HEK293 (cell line): ENCODE data around the gene SCYL1.

Experiments used
- HOXC10 ChIP-seq: sonication (generic); formaldehyde crosslinking; IDR thresholded peaks from 2 replicates; pipeline ENCODE4 v1.8.1; 2023; ENCODE audit warnings: mild to moderate bottlenecking, missing genetic modification reagents
- KLF1 ChIP-seq: fragments of 450-650 bp; formaldehyde crosslinking; IDR thresholded peaks from 2 replicates; pipeline ENCODE4 v1.5.1; 2016; ENCODE audit warnings: missing biosample characterization, missing genetic modification characterization
- KLF8 ChIP-seq: fragments of 450-650 bp; formaldehyde crosslinking; IDR thresholded peaks from 2 replicates; pipeline ENCODE4 v1.5.1; 2016; ENCODE audit warnings: missing biosample characterization, missing genetic modification characterization
- MZF1 ChIP-seq: fragments of 450-650 bp; formaldehyde crosslinking; IDR thresholded peaks from 2 replicates; pipeline ENCODE4 v1.5.1; 2017; ENCODE audit warnings: missing biosample characterization, missing genetic modification characterization, borderline replicate concordance
- PRDM1 ChIP-seq: fragments of 450-650 bp; formaldehyde crosslinking; IDR thresholded peaks from 2 replicates; pipeline ENCODE4; 2016; ENCODE audit warnings: missing biosample characterization, missing genetic modification characterization
- REPIN1 ChIP-seq: fragments of 450-650 bp; formaldehyde crosslinking; IDR thresholded peaks from 2 replicates; pipeline ENCODE4 v1.5.1; 2017; ENCODE audit warnings: missing biosample characterization, missing genetic modification characterization, low read depth
- SALL2 ChIP-seq: fragments of 450-650 bp; formaldehyde crosslinking; IDR thresholded peaks from 2 replicates; pipeline ENCODE4 v1.5.0; 2017; ENCODE audit warnings: missing biosample characterization, mild to moderate bottlenecking, missing genetic modification characterization, borderline replicate concordance
- SETDB1 ChIP-seq: IDR thresholded peaks from one replicate; pipeline ENCODE4 v1.6.1; 2017; ENCODE audit warnings: mild to moderate bottlenecking, low read length, moderate library complexity, mixed read lengths; ENCODE audit not compliant: insufficient read length
- SP3 ChIP-seq: fragments of 450-650 bp; formaldehyde crosslinking; IDR thresholded peaks from 2 replicates; pipeline ENCODE4 v1.5.1; 2016; ENCODE audit warnings: missing biosample characterization, missing genetic modification characterization
- SP7 ChIP-seq: fragments of 450-650 bp; formaldehyde crosslinking; IDR thresholded peaks from 2 replicates; pipeline ENCODE4 v1.5.1; 2016; ENCODE audit warnings: missing biosample characterization, missing genetic modification characterization
- ZBTB48 ChIP-seq: fragments of 450-650 bp; formaldehyde crosslinking; IDR thresholded peaks from 2 replicates; pipeline ENCODE4 v1.5.1; 2016; ENCODE audit warnings: missing biosample characterization, missing genetic modification characterization
- ZNF121 ChIP-seq: fragments of 450-650 bp; formaldehyde crosslinking; IDR thresholded peaks from 2 replicates; pipeline ENCODE4 v1.5.1; 2016; ENCODE audit warnings: missing biosample characterization, missing genetic modification characterization
- ZNF133 ChIP-seq: fragments of 450-650 bp; formaldehyde crosslinking; IDR thresholded peaks from 2 replicates; pipeline ENCODE4 v1.5.1; 2016; ENCODE audit warnings: missing biosample characterization, missing genetic modification characterization
- ZNF24 ChIP-seq: fragments of 450-650 bp; formaldehyde crosslinking; IDR thresholded peaks from 2 replicates; pipeline ENCODE4 v1.5.1; 2016; ENCODE audit warnings: missing biosample characterization, missing genetic modification characterization
- ZNF335 ChIP-seq: fragments of 450-650 bp; formaldehyde crosslinking; conservative IDR thresholded peaks from 2 replicates; pipeline ENCODE4 v1.5.1; 2016; ENCODE audit warnings: missing biosample characterization, missing genetic modification characterization
- ZNF366 ChIP-seq: fragments of 450-650 bp; formaldehyde crosslinking; conservative IDR thresholded peaks from 2 replicates; pipeline ENCODE4 v1.5.1; 2016; ENCODE audit warnings: missing biosample characterization, missing genetic modification characterization
- ZNF423 ChIP-seq: fragments of 450-650 bp; formaldehyde crosslinking; IDR thresholded peaks from 2 replicates; pipeline ENCODE4 v1.5.1; 2016; ENCODE audit warnings: missing biosample characterization, missing genetic modification characterization
- ZNF433 ChIP-seq: fragments of 450-650 bp; formaldehyde crosslinking; IDR thresholded peaks from 2 replicates; pipeline ENCODE4 v1.5.1; 2016; ENCODE audit warnings: missing biosample characterization, missing genetic modification characterization, low read depth
- ZNF555 ChIP-seq: fragments of 450-650 bp; formaldehyde crosslinking; conservative IDR thresholded peaks from 2 replicates; pipeline ENCODE4 v1.5.1; 2017; ENCODE audit warnings: missing biosample characterization, mild to moderate bottlenecking, missing genetic modification characterization, inconsistent platforms
- ZNF626 ChIP-seq: fragments of 450-650 bp; sonication (Bioruptor Pico); formaldehyde crosslinking; IDR thresholded peaks from 2 replicates; pipeline ENCODE4 v1.5.1; 2018; ENCODE audit warnings: missing biosample characterization, missing genetic modification characterization, inconsistent platforms
- ZNF654 ChIP-seq: fragments of 450-650 bp; formaldehyde crosslinking; IDR thresholded peaks from 2 replicates; pipeline ENCODE4 v1.5.1; 2016; ENCODE audit warnings: low read depth, missing biosample characterization, missing genetic modification characterization
- ZNF677 ChIP-seq: fragments of 450-650 bp; IDR thresholded peaks from 2 replicates; pipeline ENCODE4 v1.5.0; 2018; ENCODE audit warnings: missing biosample characterization, mild to moderate bottlenecking, missing genetic modification characterization, moderate library complexity
- ZNF777 ChIP-seq: fragments of 450-650 bp; formaldehyde crosslinking; IDR thresholded peaks from 2 replicates; pipeline ENCODE4 v1.5.1; 2017; ENCODE audit warnings: missing biosample characterization, missing genetic modification characterization, borderline replicate concordance
- ZSCAN30 ChIP-seq: fragments of 450-650 bp; IDR thresholded peaks from 2 replicates; pipeline ENCODE4 v1.5.1; 2018; ENCODE audit warnings: missing biosample characterization, mild to moderate bottlenecking, missing genetic modification characterization, moderate library complexity
- TF ChIP-seq, protein P1 (sequence below): fragments of 450-650 bp; formaldehyde crosslinking; IDR thresholded peaks from 2 replicates; pipeline ENCODE4 v1.5.0; 2017; ENCODE audit warnings: missing biosample characterization, missing genetic modification characterization, borderline replicate concordance
- TF ChIP-seq, protein P2 (sequence below): fragments of 450-650 bp; formaldehyde crosslinking; IDR thresholded peaks from 2 replicates; pipeline ENCODE4 v1.5.1; 2016; ENCODE audit warnings: missing biosample characterization, missing genetic modification characterization
- TF ChIP-seq, protein P3 (sequence below): fragments of 450-650 bp; formaldehyde crosslinking; IDR thresholded peaks from 2 replicates; pipeline ENCODE4 v1.5.1; 2016; ENCODE audit warnings: missing biosample characterization, missing genetic modification characterization
- TF ChIP-seq, protein P4 (sequence below): fragments of 450-650 bp; formaldehyde crosslinking; conservative IDR thresholded peaks from 2 replicates; pipeline ENCODE4 v1.5.1; 2016; ENCODE audit warnings: low read depth, missing biosample characterization, missing genetic modification characterization
- TF ChIP-seq, protein P5 (sequence below): fragments of 450-650 bp; formaldehyde crosslinking; IDR thresholded peaks from 2 replicates; pipeline ENCODE4 v1.5.1; 2016; ENCODE audit warnings: missing biosample characterization, missing genetic modification characterization

The SCYL1 gene

DNA sequence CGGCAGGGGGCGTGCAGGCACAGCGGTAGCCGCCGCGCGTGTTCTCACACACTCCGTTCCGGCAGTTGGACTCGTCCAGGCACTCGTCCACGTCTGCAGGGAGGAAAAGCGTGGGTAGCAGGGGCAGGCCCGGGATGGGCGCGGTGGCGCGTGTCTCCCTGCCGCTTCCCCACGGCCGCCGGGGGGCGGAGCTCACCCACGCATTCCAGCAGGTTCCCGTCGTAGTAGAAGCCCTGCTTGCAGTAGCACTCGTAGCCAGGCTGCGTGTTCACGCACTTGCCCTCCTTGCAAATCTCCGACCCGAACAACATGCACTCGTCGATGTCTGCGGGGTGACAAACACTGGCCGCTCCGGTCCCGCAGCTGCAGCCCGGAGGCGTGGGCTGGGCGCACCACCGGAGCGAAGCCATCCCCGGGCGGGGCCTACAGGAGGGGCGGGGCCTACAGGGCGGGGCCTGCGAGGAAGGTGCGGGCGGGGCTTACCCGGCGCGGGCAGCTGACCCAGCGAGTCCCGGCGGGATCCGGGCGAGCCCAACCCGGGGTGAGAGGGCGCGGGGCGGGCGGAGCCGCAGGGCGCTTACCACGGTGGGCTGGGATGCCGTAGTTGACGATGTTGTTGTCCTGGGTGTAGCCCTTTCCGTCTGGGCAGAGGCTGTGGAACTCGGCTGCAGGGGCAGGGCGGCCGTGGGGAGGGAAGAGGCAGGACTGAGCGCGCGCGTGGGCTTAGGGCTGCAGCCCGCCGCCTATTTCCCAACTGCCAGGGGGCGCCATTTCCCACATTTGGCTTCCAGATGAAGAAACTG is 15.6 kb downstream of the SCYL1 start (continued):
- TF ChIP-seq KLF8 (tag by site-specific recombination) (peak; percentile 83; the same call in 1 of the 2 replicates), SALL2 (no peak), ZNF423 (tag by site-specific recombination) (no peak), ZNF654 (tag by site-specific recombination) (peak; percentile 39), ZNF677 (tag by site-specific recombination) (no peak), SETDB1 (no peak), ZNF335 (tag by site-specific recombination) (peak; percentile 58), SP7 (tag by site-specific recombination) (peak; percentile 77; the same call in 1 of the 2 replicates), MZF1 (tag by site-specific recombination) (no peak), PRDM1 (tag by site-specific recombination) (no peak), ZSCAN30 (peak; percentile 51; the same call in 1 of the 2 replicates), ZNF133 (no peak), ZNF626 (tag by site-specific recombination) (no peak), ZNF433 (tag by site-specific recombination) (no peak), KLF1 (tag by site-specific recombination) (peak; percentile 96), SP3 (tag by site-specific recombination) (peak; percentile 84), ZNF366 (no peak), ZNF555 (tag by site-specific recombination) (no peak), ZNF24 (tag by site-specific recombination) (no peak), ZNF777 (tag by site-specific recombination) (no peak), ZBTB48 (peak; percentile 56; the same call in 1 of the 2 replicates), HOXC10 (no peak), ZNF121 (no peak), REPIN1 (tag by site-specific recombination) (no peak)
- TF ChIP-seq, protein P1, sequence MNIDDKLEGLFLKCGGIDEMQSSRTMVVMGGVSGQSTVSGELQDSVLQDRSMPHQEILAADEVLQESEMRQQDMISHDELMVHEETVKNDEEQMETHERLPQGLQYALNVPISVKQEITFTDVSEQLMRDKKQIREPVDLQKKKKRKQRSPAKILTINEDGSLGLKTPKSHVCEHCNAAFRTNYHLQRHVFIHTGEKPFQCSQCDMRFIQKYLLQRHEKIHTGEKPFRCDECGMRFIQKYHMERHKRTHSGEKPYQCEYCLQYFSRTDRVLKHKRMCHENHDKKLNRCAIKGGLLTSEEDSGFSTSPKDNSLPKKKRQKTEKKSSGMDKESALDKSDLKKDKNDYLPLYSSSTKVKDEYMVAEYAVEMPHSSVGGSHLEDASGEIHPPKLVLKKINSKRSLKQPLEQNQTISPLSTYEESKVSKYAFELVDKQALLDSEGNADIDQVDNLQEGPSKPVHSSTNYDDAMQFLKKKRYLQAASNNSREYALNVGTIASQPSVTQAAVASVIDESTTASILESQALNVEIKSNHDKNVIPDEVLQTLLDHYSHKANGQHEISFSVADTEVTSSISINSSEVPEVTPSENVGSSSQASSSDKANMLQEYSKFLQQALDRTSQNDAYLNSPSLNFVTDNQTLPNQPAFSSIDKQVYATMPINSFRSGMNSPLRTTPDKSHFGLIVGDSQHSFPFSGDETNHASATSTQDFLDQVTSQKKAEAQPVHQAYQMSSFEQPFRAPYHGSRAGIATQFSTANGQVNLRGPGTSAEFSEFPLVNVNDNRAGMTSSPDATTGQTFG (tag by site-specific recombination), result no peak
- TF ChIP-seq, protein P2, sequence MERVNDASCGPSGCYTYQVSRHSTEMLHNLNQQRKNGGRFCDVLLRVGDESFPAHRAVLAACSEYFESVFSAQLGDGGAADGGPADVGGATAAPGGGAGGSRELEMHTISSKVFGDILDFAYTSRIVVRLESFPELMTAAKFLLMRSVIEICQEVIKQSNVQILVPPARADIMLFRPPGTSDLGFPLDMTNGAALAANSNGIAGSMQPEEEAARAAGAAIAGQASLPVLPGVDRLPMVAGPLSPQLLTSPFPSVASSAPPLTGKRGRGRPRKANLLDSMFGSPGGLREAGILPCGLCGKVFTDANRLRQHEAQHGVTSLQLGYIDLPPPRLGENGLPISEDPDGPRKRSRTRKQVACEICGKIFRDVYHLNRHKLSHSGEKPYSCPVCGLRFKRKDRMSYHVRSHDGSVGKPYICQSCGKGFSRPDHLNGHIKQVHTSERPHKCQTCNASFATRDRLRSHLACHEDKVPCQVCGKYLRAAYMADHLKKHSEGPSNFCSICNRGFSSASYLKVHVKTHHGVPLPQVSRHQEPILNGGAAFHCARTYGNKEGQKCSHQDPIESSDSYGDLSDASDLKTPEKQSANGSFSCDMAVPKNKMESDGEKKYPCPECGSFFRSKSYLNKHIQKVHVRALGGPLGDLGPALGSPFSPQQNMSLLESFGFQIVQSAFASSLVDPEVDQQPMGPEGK, result peak; percentile 83
- TF ChIP-seq, protein P3, sequence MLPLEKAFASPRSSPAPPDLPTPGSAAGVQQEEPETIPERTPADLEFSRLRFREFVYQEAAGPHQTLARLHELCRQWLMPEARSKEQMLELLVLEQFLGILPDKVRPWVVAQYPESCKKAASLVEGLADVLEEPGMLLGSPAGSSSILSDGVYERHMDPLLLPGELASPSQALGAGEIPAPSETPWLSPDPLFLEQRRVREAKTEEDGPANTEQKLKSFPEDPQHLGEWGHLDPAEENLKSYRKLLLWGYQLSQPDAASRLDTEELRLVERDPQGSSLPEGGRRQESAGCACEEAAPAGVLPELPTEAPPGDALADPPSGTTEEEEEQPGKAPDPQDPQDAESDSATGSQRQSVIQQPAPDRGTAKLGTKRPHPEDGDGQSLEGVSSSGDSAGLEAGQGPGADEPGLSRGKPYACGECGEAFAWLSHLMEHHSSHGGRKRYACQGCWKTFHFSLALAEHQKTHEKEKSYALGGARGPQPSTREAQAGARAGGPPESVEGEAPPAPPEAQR (tag by site-specific recombination), result no peak
- TF ChIP-seq, protein P4, sequence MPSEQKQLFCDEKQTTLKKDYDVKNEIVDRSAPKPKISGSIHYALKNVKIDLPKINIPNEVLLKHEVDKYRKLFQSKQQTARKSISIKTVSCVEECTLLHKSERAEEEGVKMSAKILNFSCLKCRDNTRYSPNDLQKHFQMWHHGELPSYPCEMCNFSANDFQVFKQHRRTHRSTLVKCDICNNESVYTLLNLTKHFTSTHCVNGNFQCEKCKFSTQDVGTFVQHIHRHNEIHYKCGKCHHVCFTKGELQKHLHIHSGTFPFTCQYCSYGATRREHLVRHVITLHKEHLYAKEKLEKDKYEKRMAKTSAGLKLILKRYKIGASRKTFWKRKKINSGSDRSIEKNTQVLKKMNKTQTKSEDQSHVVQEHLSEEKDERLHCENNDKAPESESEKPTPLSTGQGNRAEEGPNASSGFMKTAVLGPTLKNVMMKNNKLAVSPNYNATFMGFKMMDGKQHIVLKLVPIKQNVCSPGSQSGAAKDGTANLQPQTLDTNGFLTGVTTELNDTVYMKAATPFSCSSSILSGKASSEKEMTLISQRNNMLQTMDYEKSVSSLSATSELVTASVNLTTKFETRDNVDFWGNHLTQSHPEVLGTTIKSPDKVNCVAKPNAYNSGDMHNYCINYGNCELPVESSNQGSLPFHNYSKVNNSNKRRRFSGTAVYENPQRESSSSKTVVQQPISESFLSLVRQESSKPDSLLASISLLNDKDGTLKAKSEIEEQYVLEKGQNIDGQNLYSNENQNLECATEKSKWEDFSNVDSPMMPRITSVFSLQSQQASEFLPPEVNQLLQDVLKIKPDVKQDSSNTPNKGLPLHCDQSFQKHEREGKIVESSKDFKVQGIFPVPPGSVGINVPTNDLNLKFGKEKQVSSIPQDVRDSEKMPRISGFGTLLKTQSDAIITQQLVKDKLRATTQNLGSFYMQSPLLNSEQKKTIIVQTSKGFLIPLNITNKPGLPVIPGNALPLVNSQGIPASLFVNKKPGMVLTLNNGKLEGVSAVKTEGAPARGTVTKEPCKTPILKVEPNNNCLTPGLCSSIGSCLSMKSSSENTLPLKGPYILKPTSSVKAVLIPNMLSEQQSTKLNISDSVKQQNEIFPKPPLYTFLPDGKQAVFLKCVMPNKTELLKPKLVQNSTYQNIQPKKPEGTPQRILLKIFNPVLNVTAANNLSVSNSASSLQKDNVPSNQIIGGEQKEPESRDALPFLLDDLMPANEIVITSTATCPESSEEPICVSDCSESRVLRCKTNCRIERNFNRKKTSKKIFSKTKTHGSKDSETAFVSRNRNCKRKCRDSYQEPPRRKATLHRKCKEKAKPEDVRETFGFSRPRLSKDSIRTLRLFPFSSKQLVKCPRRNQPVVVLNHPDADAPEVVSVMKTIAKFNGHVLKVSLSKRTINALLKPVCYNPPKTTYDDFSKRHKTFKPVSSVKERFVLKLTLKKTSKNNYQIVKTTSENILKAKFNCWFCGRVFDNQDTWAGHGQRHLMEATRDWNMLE, result no peak
- TF ChIP-seq, protein P5, sequence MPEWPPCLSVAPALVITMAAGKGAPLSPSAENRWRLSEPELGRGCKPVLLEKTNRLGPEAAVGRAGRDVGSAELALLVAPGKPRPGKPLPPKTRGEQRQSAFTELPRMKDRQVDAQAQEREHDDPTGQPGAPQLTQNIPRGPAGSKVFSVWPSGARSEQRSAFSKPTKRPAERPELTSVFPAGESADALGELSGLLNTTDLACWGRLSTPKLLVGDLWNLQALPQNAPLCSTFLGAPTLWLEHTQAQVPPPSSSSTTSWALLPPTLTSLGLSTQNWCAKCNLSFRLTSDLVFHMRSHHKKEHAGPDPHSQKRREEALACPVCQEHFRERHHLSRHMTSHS (tag by site-specific recombination), result no peak
